Neutrophil (primary cell): ENCODE data around the gene NAALAD2.
A peak's percentile ranks its signal among the peaks of the same experiment; 100 is the strongest.

Experiments
- H3K27ac ChIP-seq: fragments of 200-600 bp; sonication (generic); 2 replicates; pipeline ENCODE4 v1.5.1; 2016; ENCODE audit warnings: mild to moderate bottlenecking, moderate library complexity
- H3K27me3 ChIP-seq: fragments of 200-600 bp; sonication (generic); 2 replicates; pipeline ENCODE4 v1.6.0; 2016; ENCODE audit warnings: mild to moderate bottlenecking
- H3K36me3 ChIP-seq: fragments of 200-600 bp; sonication (generic); 2 replicates; pipeline ENCODE4 v1.5.1; 2017
- H3K4me1 ChIP-seq, 2 experiments: fragments of 200-600 bp in 1 of 2; sonication (generic) in 1 of 2; 1 replicate in 1 of 2; 2 replicates in 1 of 2; pipeline versions ENCODE4 v1.5.1 to v1.6.1; 2013 to 2016; ENCODE audit warnings: low read depth in 1 of 2, low read length in 1 of 2, mild to moderate bottlenecking in 1 of 2, moderate library complexity in 1 of 2; ENCODE audit not compliant: control insufficient read depth in 1 of 2, insufficient read depth in 1 of 2
- H3K4me3 ChIP-seq, 2 experiments: fragments of 200-600 bp in 1 of 2; sonication (generic) in 1 of 2; 1 replicate in 1 of 2; 2 replicates in 1 of 2; pipeline ENCODE4 v1.5.1; 2013 to 2016; ENCODE audit warnings: low read depth in 1 of 2, low read length in 1 of 2, mild to moderate bottlenecking in 1 of 2, moderate library complexity in 1 of 2
- H3K9me3 ChIP-seq: fragments of 200-600 bp; sonication (generic); 2 replicates; pipeline ENCODE4 v1.5.1; 2016
- TF ChIP-seq, protein P1 (sequence below): fragments of 200-600 bp; sonication (generic); IDR thresholded peaks from 2 replicates; pipeline ENCODE4 v1.5.1; 2016; ENCODE audit warnings: antibody characterized with exemption

NAALAD2 gene

DNA sequence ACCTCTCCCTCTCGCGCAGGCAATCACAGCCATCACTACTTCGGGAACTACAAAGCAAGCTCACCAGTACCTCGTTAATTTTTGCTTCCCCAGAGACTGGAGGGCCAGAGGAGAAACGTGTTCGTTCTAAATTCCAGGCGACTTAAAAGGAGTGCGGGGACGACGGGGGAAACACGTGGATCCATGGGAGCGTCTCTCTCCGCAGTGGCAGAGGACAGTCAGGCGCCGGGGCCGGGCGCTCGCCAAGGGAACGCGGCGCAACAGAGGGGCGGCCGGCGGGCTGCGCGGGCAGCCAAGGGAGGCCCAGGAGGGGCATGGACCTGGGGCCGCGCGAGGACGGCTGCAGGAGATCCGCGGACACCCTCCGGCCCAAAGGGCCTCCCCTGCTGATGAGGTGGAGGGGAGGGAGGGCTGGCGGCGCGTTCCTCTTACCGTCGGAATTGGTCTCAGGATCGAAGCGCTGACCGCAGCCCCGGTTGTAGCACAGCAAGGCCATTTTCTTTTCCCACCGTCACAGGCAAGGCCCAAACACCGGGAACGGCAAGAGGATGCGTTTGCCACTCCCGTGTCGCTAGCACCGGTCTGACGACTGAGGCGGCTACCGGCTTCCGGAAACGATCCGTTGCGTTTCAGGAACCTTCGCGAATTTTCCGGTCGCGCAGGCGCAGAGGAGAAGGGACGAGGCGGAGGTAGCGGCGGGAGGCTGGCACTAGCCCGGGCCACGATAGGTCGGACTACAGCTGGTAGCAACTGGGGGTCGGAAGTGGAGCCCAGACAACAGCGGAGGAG lies 88.2 kb downstream of the NAALAD2 start, which contains the start of gene CHORDC1:
TSS of gene CHORDC1 (minus strand) at position 591 of the 789 bp plus-strand sequence. CDS start at position 496, 95 bp downstream.
- peak within 1 kb of the TSS; percentile 74 for H3K27ac ChIP-seq
- TF ChIP-seq, protein P1, sequence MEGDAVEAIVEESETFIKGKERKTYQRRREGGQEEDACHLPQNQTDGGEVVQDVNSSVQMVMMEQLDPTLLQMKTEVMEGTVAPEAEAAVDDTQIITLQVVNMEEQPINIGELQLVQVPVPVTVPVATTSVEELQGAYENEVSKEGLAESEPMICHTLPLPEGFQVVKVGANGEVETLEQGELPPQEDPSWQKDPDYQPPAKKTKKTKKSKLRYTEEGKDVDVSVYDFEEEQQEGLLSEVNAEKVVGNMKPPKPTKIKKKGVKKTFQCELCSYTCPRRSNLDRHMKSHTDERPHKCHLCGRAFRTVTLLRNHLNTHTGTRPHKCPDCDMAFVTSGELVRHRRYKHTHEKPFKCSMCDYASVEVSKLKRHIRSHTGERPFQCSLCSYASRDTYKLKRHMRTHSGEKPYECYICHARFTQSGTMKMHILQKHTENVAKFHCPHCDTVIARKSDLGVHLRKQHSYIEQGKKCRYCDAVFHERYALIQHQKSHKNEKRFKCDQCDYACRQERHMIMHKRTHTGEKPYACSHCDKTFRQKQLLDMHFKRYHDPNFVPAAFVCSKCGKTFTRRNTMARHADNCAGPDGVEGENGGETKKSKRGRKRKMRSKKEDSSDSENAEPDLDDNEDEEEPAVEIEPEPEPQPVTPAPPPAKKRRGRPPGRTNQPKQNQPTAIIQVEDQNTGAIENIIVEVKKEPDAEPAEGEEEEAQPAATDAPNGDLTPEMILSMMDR, result no peak
- peak within 1 kb of the TSS; percentile 75 to 81 for H3K4me3 ChIP-seq
- no peaks in the 10 kb centered on the region for H3K9me3 ChIP-seq
- peaks cover 13 to 17% of the 10 kb centered on the region in 2 experiments for H3K4me1 ChIP-seq
- H3K27me3 ChIP-seq, result no peaks in the 10 kb centered on the region
- no peaks in the 10 kb centered on the region for H3K36me3 ChIP-seq

DNA sequence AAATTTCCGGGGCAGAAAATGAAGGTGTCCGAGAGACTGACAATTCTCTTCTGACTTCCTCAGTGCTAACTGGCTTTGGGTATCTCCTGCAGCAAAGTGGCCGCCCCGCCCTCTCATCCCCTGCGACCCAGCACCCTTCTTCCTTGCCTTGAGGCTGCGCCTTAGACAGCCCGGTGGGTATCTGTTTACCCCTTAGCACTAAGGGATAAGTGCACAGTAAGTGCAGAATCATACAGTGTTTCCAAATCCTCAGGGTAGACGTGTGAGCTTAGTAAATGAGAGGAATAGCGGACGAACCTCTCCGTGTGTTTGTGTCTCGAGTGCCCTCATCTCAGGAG lies 88.8 kb downstream of the NAALAD2 start:
- H3K9me3 ChIP-seq, result no peaks in the 10 kb centered on the region
- H3K27ac ChIP-seq, result peak overlapping the region; percentile 74
- H3K27me3 ChIP-seq, result no peaks in the 10 kb centered on the region
- H3K36me3 ChIP-seq, result no peaks in the 10 kb centered on the region
- peak overlapping the region; percentile 75 to 81 for H3K4me3 ChIP-seq
- peaks cover 13 to 17% of the 10 kb centered on the region in 2 experiments for H3K4me1 ChIP-seq
- TF ChIP-seq, protein P1, result no peak

DNA sequence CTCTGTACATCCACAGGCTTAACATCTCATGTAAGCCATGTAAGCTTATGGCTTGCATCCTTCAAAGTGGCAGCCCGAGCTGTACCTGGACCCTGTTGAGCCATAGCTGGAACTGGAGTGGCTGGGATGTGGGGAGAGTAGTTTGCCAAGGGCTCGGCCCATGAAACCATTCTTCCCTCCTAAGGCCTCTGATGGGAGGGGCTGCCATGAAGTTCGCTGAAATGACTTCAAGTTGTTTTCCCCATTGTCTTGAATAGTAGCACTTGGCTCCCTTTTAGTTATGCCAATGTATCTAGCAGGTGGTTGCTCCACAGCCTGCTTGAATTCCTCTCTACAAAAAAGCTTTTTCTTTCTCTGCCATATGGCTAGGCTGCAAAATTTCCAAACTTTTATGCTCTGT lies 93.6 kb downstream of the NAALAD2 start:
- H3K27ac ChIP-seq, result no peak overlapping the region
- H3K4me3 ChIP-seq, result no peak overlapping the region
- H3K4me1 ChIP-seq, result peaks cover 4 to 5% of the 10 kb centered on the region in 2 experiments
- H3K27me3 ChIP-seq, result no peaks in the 10 kb centered on the region
- no peaks in the 10 kb centered on the region for H3K36me3 ChIP-seq
- H3K9me3 ChIP-seq, result no peaks in the 10 kb centered on the region
- TF ChIP-seq, protein P1, result no peak

DNA sequence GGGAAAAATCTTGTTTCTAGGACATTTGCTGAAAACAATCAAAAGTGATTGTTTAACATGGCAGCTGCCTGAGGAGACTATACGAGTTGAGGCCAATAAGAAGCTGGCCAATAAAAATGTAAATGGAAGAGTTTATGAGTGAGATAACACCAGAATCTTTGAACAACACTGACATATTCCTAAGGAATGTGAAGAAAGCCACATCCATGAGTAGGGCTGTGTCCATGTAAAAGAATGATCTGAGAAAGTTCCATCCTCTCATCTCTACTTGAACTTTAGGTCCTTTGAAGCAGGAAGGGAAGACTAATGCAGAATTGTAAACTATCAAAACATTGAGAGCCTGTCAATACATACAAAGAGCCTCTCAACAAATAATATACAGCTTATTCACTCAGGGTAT lies 95.3 kb downstream of the NAALAD2 start:
- H3K36me3 ChIP-seq, result no peaks in the 10 kb centered on the region
- H3K27ac ChIP-seq, result no peak overlapping the region
- TF ChIP-seq, protein P1, result no peak
- H3K27me3 ChIP-seq, result peaks cover 1% of the 10 kb centered on the region
- no peaks in the 10 kb centered on the region for H3K9me3 ChIP-seq
- H3K4me3 ChIP-seq, result no peak overlapping the region
- H3K4me1 ChIP-seq, result no peaks in the 10 kb centered on the region

DNA sequence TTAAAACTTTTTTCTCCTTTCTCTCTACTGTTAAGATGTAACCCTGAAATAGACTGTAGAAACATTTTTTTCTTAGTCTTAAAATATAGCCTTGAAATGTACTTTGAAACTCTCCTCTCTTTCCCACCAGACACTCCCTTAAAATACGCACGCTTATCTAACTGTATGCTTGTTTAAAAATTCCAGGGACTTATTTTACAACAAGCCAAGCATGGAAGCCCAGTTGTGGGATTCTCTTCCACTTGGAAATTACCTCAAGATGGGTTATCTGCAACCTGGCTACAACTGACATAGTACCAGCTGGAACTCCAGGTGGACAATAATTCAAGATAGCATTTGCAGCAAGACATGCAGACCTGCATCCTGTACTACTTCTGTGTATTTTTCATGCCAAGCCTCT lies 100.5 kb downstream of the NAALAD2 start:
- H3K4me3 ChIP-seq, result no peak overlapping the region
- H3K36me3 ChIP-seq, result no peaks in the 10 kb centered on the region
- peaks cover 9% of the 10 kb centered on the region for H3K27me3 ChIP-seq
- TF ChIP-seq, protein P1, result no peak
- H3K4me1 ChIP-seq, result no peaks in the 10 kb centered on the region
- no peaks in the 10 kb centered on the region for H3K9me3 ChIP-seq
- H3K27ac ChIP-seq, result no peak overlapping the region
